Ascending aorta (tissue), 2 donors: ENCODE data around the gene SOD2. TPM values are rescaled to one million over a fixed set of nuclear protein-coding genes. Genes with fewer than 3 reads are reported as not detected.
"Not testable (repeated sequence)": the region's sequence is repeated elsewhere in the genome, so short reads cannot be mapped to it uniquely, and the experiment has no call there.

Experiments used
- DNase-seq, 2 donors: peaks; one replicate each; pipeline ENCODE4 v3.0.0-alpha.2; 2019; ENCODE audit warnings: low spot score in 2 of 2
- H3K27ac ChIP-seq, 2 donors: fragments of 200-600 bp; sonication (generic); one replicate each; pipeline ENCODE4 v1.5.1; 2016 to 2017; ENCODE audit warnings: mild to moderate bottlenecking in 1 of 2
- H3K27me3 ChIP-seq: fragments of 200-600 bp; sonication (generic); one replicate; pipeline ENCODE4 v1.5.1; 2017
- H3K36me3 ChIP-seq, 2 donors: fragments of 200-600 bp; sonication (generic); one replicate each; pipeline ENCODE4 v1.5.1; 2016
- H3K4me1 ChIP-seq, 2 donors: fragments of 200-600 bp; sonication (generic); one replicate each; pipeline ENCODE4 v1.5.1; 2016 to 2017; ENCODE audit warnings: mild to moderate bottlenecking in 1 of 2
- H3K4me3 ChIP-seq, 2 donors: fragments of 200-600 bp; sonication (generic); one replicate each; pipeline ENCODE4 v1.5.1; 2016 to 2017; ENCODE audit warnings: mild to moderate bottlenecking in 1 of 2
- H3K9me3 ChIP-seq, 2 donors: fragments of 200-600 bp; sonication (generic); one replicate each; pipeline ENCODE4 v1.5.1; 2016
- intact Hi-C: fragments of 100-400 bp; cut with DNase I; formaldehyde crosslinking; loops from one replicate; pipeline ENCODE4 v1.15.1; 2023
- total RNA-seq: library from RNA; depleted of rRNA; stranded (reverse); fragments of >200 nt; gene quantifications from one replicate; pipeline ENCODE4 v1.1.0, GENCODE V29; 2016
- TF ChIP-seq, protein P1 (sequence below), 3 experiments: fragments of 200-600 bp in 2 of 3; fragments of 450-650 bp in 1 of 3; sonication (generic) in 2 of 3; IDR thresholded peaks; one replicate each; pipeline ENCODE4 v1.5.1; 2016 to 2019; ENCODE audit warnings: antibody characterized with exemption in 3 of 3, mild to moderate bottlenecking in 1 of 3, moderate library complexity in 1 of 3

SOD2 gene
- total RNA-seq, 1 donor from 2014 or later = 205 TPM

DNA sequence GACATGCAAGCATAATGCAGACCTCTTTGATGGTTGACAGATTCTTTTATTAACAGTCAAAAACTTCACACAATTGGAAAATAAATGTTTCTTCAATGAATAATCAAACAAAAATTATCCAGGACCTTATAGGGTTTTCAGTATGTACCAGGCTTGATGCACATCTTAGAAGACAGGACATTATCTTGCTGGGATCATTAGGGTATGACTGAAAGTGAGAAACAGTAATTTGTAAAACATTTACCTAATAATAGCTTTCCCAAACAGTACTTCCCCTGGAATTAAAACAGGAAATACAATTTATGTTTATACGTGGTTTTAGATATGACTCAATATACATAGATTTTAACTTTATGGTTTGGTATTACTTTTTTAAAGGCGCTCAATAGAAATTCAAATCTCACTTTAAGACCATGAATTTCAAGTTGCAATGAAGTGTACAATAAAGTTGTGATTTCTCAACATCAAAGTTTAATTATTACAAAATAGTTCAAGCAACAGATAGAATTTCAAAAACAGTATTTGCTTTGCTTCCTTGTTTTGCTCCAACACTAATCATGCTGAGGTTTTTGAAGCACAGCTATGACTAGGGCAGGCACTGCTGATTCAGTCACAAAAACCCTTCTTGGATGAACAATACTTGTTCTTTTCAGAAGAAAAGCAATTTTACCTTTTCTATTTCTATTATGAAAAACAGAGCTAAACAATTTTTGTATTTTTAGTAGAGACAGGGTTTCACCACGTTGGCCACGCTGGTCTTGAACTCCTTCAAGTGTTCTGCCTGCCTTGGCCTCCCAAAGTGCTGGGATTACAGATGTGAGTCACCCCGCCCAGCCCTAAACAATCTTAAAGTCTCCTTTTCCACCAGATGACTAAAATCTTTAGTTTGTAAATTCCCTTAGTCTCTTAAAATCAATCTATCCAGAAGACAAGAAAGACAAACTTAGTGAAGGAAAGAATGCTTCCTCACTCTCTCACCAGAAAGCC lies 13.7 kb downstream of the SOD2 start:
- no peak for DNase-seq
- intact Hi-C loops = no loop called here
- H3K9me3 ChIP-seq = no peaks in the 10 kb centered on the region
- no peaks in the 10 kb centered on the region for H3K4me1 ChIP-seq
- no peak overlapping the region for H3K4me3 ChIP-seq
- TF ChIP-seq, protein P1, sequence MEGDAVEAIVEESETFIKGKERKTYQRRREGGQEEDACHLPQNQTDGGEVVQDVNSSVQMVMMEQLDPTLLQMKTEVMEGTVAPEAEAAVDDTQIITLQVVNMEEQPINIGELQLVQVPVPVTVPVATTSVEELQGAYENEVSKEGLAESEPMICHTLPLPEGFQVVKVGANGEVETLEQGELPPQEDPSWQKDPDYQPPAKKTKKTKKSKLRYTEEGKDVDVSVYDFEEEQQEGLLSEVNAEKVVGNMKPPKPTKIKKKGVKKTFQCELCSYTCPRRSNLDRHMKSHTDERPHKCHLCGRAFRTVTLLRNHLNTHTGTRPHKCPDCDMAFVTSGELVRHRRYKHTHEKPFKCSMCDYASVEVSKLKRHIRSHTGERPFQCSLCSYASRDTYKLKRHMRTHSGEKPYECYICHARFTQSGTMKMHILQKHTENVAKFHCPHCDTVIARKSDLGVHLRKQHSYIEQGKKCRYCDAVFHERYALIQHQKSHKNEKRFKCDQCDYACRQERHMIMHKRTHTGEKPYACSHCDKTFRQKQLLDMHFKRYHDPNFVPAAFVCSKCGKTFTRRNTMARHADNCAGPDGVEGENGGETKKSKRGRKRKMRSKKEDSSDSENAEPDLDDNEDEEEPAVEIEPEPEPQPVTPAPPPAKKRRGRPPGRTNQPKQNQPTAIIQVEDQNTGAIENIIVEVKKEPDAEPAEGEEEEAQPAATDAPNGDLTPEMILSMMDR (IDR thresholded peaks at IDR 0.05) = no peak
- H3K36me3 ChIP-seq = peaks cover 31 to 61% of the 10 kb centered on the region in 2 donors
- H3K27ac ChIP-seq = peak overlapping the region in 1 of 2 donors; percentile 20
- H3K27me3 ChIP-seq = no peaks in the 10 kb centered on the region

DNA sequence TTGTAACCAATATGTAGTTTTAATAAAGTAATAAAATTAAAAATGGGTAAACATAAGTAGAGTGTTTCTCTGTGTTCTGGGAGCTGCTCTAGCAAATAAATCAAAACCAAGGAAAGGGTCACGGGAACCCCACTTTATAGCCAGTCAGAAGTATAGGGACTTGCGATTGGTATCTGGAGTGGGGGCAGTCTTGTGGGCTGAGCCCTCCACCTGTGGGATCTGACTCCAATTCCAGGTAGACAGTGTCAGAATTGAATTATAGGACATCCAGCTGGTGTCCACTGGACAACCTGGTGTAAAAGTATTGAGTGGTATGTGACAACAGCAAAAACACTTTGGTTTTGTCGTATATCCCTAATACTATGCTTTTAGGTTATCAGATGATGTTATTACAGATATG lies 14.5 kb downstream of the SOD2 start:
- H3K4me1 ChIP-seq = no peaks in the 10 kb centered on the region
- DNase-seq = no peak
- no peaks in the 10 kb centered on the region for H3K9me3 ChIP-seq
- TF ChIP-seq, protein P1 (IDR thresholded peaks at IDR 0.05) = no peak
- intact Hi-C loops = no loop called here
- no peak overlapping the region for H3K4me3 ChIP-seq
- no peak overlapping the region for H3K27ac ChIP-seq
- no peaks in the 10 kb centered on the region for H3K27me3 ChIP-seq
- peaks cover 23 to 53% of the 10 kb centered on the region in 2 donors for H3K36me3 ChIP-seq

DNA sequence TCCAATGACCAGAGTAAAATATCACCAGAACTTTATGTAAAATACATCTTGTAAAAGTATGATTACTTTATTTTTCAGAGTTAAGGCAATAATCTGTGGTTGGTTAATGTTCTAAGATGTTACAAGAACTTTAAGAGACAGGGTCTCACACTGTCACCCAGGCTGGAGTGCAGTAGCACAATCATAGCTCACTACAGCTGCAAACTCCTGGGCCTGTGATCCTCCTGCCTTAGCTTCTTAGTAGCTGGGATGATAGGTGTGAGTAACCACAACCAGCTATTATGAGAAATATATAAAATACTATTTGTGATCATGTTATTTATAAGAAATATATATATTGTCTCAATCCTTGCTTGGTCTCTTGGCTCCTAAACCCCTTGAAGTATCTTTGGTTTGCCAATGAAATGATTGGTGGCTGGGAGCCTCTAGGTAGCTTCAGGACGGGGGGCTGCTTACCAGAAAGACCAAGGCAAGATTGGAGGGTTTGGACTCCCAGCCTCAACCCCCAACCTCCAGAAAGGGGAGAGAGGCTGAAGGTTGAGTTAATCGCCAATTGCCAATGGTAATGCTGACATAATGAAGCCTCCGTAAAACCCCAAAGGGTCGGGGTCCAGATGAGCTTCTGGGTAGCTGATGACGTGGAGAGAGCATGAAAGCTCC lies 15.4 kb downstream of the SOD2 start:
- Histone ChIP-seq H3K36me3 (peaks cover 17 to 44% of the 10 kb centered on the region in 2 donors), H3K27me3 (no peaks in the 10 kb centered on the region), H3K9me3 (no peaks in the 10 kb centered on the region), H3K27ac (no peak overlapping the region), H3K4me1 (no peaks in the 10 kb centered on the region), H3K4me3 (no peak overlapping the region)
- TF ChIP-seq, protein P1 (IDR thresholded peaks at IDR 0.05) = no peak
- no peak for DNase-seq
- intact Hi-C loops = no loop called here

DNA sequence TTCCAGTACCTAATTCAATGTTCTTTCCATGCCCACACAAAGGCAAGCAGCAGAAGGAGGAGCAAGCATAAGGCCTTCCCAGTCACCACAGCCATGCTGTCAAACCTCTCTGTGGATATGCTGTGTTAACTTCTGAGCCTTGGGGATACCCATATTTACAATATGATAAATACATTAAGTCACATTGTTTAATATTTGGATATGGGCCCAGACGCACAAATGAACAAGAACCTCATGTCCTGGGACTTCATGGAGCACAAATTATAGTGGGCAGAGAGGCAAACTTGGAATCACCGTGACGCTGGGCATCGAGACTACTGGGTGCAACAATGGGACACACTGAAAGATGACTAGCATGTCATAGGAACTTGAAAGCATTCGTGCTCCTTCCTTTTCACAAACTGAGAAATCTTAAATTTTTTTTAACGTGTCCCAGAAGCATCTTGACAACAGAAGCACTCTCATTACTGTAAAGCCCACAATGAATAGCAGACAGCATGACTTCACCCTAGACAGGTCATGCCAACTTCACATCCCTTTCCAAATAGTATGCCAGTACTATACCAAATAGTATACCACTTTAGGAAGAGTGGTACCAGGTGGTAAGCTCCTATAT lies 16.0 kb downstream of the SOD2 start:
- Histone ChIP-seq H3K36me3 (peaks cover 17 to 37% of the 10 kb centered on the region in 2 donors), H3K9me3 (no peaks in the 10 kb centered on the region), H3K27me3 (no peaks in the 10 kb centered on the region), H3K4me1 (no peaks in the 10 kb centered on the region), H3K27ac (no peak overlapping the region), H3K4me3 (no peak overlapping the region)
- DNase-seq = no peak
- TF ChIP-seq, protein P1 (IDR thresholded peaks at IDR 0.05) = no peak
- intact Hi-C loops = no loop called here

DNA sequence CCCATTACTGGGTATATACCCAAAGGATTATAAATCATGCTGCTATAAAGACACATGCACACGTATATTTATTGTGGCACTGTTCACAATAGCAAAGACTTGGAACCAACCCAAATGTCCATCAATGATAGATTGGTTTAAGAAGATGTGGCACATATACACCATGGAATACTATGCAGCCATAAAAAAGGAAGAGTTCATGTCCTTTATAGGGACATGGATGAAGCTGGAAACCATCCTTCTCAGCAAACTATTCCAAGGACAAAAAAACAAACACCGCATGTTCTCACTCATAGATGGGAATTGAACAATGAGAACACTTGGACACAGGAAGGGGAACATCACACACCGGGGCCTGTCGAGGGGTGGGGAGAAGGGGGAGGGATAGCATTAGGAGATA lies 16.8 kb downstream of the SOD2 start:
- intact Hi-C loops, H3K9me3 ChIP-seq, H3K4me1 ChIP-seq, H3K4me3 ChIP-seq, H3K27me3 ChIP-seq, H3K27ac ChIP-seq, DNase-seq: not testable (repeated sequence)
- peaks cover 10 to 34% of the 10 kb centered on the region in 2 donors for H3K36me3 ChIP-seq
